GM19238 (cell line): ENCODE results near the gene PAX5.

ENCODE experiments used
- DNase-seq: peaks from one replicate; pipeline ENCODE4 v3.0.0; 2011; ENCODE audit warnings: low spot score; ENCODE audit not compliant: insufficient read length

Gene PAX5

GRCh38 chr9:36961561-36962325 is 72.3 kb downstream of the PAX5 start:
- DNase-seq: no peak

GRCh38 chr9:36961051-36961450 is 73.0 kb downstream of the PAX5 start:
- DNase-seq: no peak

- no peak for DNase-seq
Measured at GRCh38 chr9:36960575-36960955, 73.5 kb downstream of the PAX5 start.

- DNase-seq: no peak
Measured at GRCh38 chr9:36959681-36960574, 74.1 kb downstream of the PAX5 start.

GRCh38 chr9:36956908-36957307 is 77.2 kb downstream of the PAX5 start:
- DNase-seq: no peak

GRCh38 chr9:36950389-36950788 is 83.7 kb downstream of the PAX5 start:
- DNase-seq: no peak

GRCh38 chr9:36949466-36949865 is 84.6 kb downstream of the PAX5 start:
- no peak for DNase-seq

- DNase-seq: no peak
Measured at GRCh38 chr9:36948051-36948450, 86.0 kb downstream of the PAX5 start.

- no peak for DNase-seq
Measured at GRCh38 chr9:36946653-36947052, 87.4 kb downstream of the PAX5 start.

- DNase-seq: no peak
Measured at GRCh38 chr9:36945999-36946398, 88.1 kb downstream of the PAX5 start.

GRCh38 chr9:36942891-36943290 is 91.2 kb downstream of the PAX5 start:
- no peak for DNase-seq

GRCh38 chr9:36941441-36941840 is 92.6 kb downstream of the PAX5 start:
- DNase-seq: no peak

GRCh38 chr9:36940881-36941280 is 93.2 kb downstream of the PAX5 start:
- DNase-seq: no peak

GRCh38 chr9:36940500-36940853 is 93.6 kb downstream of the PAX5 start:
- no peak for DNase-seq

- no peak for DNase-seq
Measured at GRCh38 chr9:36939655-36940499, 94.2 kb downstream of the PAX5 start.

GRCh38 chr9:36939214-36939613 is 94.9 kb downstream of the PAX5 start:
- no peak for DNase-seq

GRCh38 chr9:36938617-36939016 is 95.5 kb downstream of the PAX5 start:
- no peak for DNase-seq

GRCh38 chr9:36937951-36938350 is 96.1 kb downstream of the PAX5 start:
- no peak for DNase-seq

GRCh38 chr9:36937346-36937745 is 96.7 kb downstream of the PAX5 start:
- DNase-seq: no peak

GRCh38 chr9:36936498-36936831 is 97.6 kb downstream of the PAX5 start:
- no peak for DNase-seq

GRCh38 chr9:36935768-36936497 is 98.1 kb downstream of the PAX5 start:
- DNase-seq: no peak
